SU-DHL-6 (cell line): Measurements from ENCODE around the gene TIMP3.

ENCODE experiments used
- H2AFZ ChIP-seq: fragments of 200-600 bp; sonication (generic); 2 replicates; pipeline ENCODE4 v1.6.1; 2014; ENCODE audit warnings: low read depth, mild to moderate bottlenecking, moderate library complexity, mixed read lengths, antibody characterized with exemption, low read length; ENCODE audit not compliant: severe bottlenecking
- H3F3A ChIP-seq: fragments of 200-600 bp; shearing (Covaris generic); 2 replicates; pipeline ENCODE4 v1.6.0; 2016; ENCODE audit warnings: antibody characterized with exemption, mild to moderate bottlenecking; ENCODE audit not compliant: insufficient read depth
- H3K27ac ChIP-seq: fragments of 200-600 bp; sonication (generic); 2 replicates; pipeline ENCODE4 v1.5.1; 2016; ENCODE audit warnings: low read depth, mild to moderate bottlenecking, low read length, moderate library complexity, mixed read lengths
- H3K27me3 ChIP-seq: fragments of 200-600 bp; sonication (generic), shearing (Covaris generic); 2 replicates; pipeline ENCODE4 v1.6.0; 2014; ENCODE audit warnings: mild to moderate bottlenecking, low read length
- H3K36me3 ChIP-seq: fragments of 200-600 bp; sonication (generic); 2 replicates; pipeline ENCODE4 v1.6.1; 2014; ENCODE audit warnings: mild to moderate bottlenecking, low read length, mixed read lengths
- H3K4me2 ChIP-seq: fragments of 300-600, 200-600 bp; shearing (Covaris generic), sonication (generic); 2 replicates; pipeline ENCODE4 v1.6.0; 2014; ENCODE audit warnings: low read length, low read depth, mild to moderate bottlenecking; ENCODE audit not compliant: poor library complexity, severe bottlenecking
- H3K4me3 ChIP-seq: fragments of 200-600 bp; sonication (generic); 2 replicates; pipeline ENCODE4 v1.5.1; 2014; ENCODE audit warnings: antibody characterized with exemption, low read length, mild to moderate bottlenecking, mixed read lengths; ENCODE audit not compliant: insufficient read depth, poor library complexity, severe bottlenecking
- H3K79me2 ChIP-seq: fragments of 200-600 bp; sonication (generic); 2 replicates; pipeline ENCODE4 v1.6.1; 2014; ENCODE audit warnings: mild to moderate bottlenecking, low read length, moderate library complexity; ENCODE audit not compliant: insufficient read depth
- H3K9ac ChIP-seq: fragments of 200-600 bp; sonication (generic); 2 replicates; pipeline ENCODE4 v1.7.0; 2014; ENCODE audit warnings: mild to moderate bottlenecking, low read length
- H3K9me2 ChIP-seq: fragments of 200-600 bp; sonication (generic); replicated peaks from 2 replicates; pipeline ENCODE4 v1.6.1; 2014; ENCODE audit warnings: low read length; ENCODE audit not compliant: insufficient read depth
- H3K9me3 ChIP-seq: fragments of 200-600 bp; sonication (generic); 2 replicates; pipeline ENCODE4 v1.6.1; 2014; ENCODE audit warnings: low read length, mixed read lengths; ENCODE audit not compliant: insufficient read depth
- H4K20me1 ChIP-seq: fragments of 200-600 bp; sonication (generic); 2 replicates; pipeline ENCODE4 v1.6.1; 2014; ENCODE audit warnings: low read depth, mild to moderate bottlenecking, antibody characterized with exemption, low read length, moderate library complexity, mixed read lengths
- EZH2phosphoT487 ChIP-seq: fragments of 200-600 bp; sonication (generic), shearing (Covaris generic); conservative IDR thresholded peaks from 2 replicates; pipeline ENCODE4 v1.6.1; 2018; ENCODE audit warnings: mild to moderate bottlenecking, antibody characterized with exemption, low read length, moderate library complexity, mixed read lengths
- TF ChIP-seq, protein P1 (sequence below): fragments of 200-600 bp; sonication (generic); IDR thresholded peaks from one replicate; pipeline ENCODE4 v1.5.1; 2017; ENCODE audit warnings: antibody characterized with exemption, mild to moderate bottlenecking, low read length, moderate library complexity; ENCODE audit not compliant: insufficient read depth, poor library complexity, severe bottlenecking

TIMP3 gene

DNA sequence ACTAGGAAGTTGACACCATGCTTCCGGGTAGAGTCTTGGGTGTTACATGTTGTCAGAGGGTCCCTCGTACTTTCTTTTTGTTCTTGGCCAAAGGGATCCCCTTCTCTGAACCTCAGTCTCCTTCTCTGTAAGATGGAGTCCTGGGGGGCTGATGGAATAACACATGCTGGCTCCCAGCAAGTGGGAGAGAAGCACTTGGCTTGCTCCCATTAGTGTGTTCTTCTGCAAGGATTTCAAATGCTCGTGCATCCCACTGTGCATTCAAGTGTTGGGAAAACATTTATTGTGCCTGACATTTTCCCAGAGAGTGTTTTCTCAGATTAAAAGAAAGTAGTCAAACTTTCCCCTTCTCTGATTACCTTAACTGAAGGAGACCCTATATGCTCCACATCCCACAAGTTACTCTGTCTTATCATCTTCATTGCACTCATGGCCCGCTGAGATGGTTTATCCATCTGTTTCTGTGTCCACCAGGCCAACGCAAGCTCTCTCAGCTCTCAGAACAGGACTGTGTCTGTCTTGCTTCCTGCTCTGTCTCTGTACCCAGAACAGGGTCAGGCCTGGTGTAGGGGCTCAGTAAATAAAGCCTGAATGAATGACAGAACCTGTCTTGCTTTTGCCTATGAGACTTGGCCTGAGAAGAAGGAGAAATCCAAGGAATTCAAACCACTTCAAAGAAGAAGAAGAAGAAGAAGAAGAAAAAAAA lies 16.0 kb upstream of the TIMP3 start:
- Histone ChIP-seq H4K20me1 (no peaks in the 10 kb centered on the region), H3K27ac (no peak overlapping the region), H3K9ac (no peak overlapping the region), H3K9me2 (no peaks in the 10 kb centered on the region), H3K36me3 (no peaks in the 10 kb centered on the region), H3K9me3 (no peaks in the 10 kb centered on the region), H2AFZ (no peak overlapping the region), H3K27me3 (no peaks in the 10 kb centered on the region), H3F3A (no peaks in the 10 kb centered on the region), H3K4me2 (no peak overlapping the region), H3K79me2 (no peaks in the 10 kb centered on the region), H3K4me3 (no peak overlapping the region)
- no peak for TF ChIP-seq EZH2phosphoT487
- TF ChIP-seq, protein P1, sequence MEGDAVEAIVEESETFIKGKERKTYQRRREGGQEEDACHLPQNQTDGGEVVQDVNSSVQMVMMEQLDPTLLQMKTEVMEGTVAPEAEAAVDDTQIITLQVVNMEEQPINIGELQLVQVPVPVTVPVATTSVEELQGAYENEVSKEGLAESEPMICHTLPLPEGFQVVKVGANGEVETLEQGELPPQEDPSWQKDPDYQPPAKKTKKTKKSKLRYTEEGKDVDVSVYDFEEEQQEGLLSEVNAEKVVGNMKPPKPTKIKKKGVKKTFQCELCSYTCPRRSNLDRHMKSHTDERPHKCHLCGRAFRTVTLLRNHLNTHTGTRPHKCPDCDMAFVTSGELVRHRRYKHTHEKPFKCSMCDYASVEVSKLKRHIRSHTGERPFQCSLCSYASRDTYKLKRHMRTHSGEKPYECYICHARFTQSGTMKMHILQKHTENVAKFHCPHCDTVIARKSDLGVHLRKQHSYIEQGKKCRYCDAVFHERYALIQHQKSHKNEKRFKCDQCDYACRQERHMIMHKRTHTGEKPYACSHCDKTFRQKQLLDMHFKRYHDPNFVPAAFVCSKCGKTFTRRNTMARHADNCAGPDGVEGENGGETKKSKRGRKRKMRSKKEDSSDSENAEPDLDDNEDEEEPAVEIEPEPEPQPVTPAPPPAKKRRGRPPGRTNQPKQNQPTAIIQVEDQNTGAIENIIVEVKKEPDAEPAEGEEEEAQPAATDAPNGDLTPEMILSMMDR = no peak

DNA sequence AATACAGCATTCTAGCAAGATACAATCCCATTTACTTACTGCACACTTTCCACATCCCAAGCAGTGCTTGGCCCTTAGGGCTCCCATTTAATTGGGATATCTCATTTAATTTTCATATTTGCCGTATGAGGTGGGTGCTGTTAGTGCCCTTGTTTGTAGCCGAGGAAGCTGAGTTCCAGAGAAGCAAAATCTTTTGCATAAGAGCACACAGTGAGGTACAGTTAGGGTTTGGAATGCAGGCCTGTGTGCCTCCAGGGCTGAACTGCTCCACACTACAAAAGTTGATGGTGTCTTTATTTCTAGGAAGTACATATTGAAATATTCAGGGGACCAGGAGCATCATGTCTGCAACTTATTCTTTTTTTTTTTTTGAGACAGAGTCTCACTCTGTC lies 15.5 kb upstream of the TIMP3 start:
- Histone ChIP-seq H3K9me3 (no peaks in the 10 kb centered on the region), H3K79me2 (no peaks in the 10 kb centered on the region), H4K20me1 (no peaks in the 10 kb centered on the region), H3K27me3 (no peaks in the 10 kb centered on the region), H3K9ac (no peak overlapping the region), H3K9me2 (no peaks in the 10 kb centered on the region), H3K4me3 (no peak overlapping the region), H3K36me3 (no peaks in the 10 kb centered on the region), H3K27ac (no peak overlapping the region), H3K4me2 (no peak overlapping the region), H3F3A (no peaks in the 10 kb centered on the region), H2AFZ (no peak overlapping the region)
- TF ChIP-seq, protein P1 = no peak
- no peak for TF ChIP-seq EZH2phosphoT487

DNA sequence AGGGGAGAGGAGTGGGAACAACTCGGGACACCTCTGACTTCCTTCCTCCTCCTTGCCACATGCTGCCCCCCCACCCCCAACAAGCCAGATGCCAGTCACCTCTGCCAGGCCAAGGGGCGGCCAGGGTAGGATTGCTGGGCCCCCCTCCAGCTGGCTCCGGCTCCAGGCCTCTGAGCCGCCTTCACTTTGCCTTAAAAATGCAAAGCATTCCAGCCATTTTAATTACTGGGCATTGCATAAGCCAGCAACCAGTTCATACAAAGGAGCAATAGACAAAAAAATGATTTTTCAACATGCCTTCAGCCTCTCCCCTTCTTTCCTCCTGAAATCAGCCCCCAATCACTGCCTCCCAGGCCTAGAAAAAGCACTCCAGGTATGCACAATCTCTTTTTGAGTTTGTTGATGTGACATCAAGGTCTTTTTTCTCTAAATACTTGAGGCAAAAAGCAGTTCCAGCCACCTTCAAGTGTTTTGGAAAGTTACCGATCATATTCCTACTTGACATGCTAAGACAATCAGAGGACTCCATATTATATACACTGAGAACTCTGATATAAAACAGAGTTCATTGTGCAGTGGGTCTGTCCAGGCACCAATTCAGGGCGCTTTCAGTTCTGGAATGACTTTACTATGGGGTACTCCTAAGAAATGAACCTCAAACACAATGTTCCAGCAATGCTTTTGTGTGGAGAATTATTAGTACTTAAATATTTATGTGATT lies 12.4 kb upstream of the TIMP3 start:
- H3K27me3 ChIP-seq = no peaks in the 10 kb centered on the region
- H3K4me2 ChIP-seq = no peak overlapping the region
- no peaks in the 10 kb centered on the region for H3K36me3 ChIP-seq
- H3K9me3 ChIP-seq = no peaks in the 10 kb centered on the region
- no peak overlapping the region for H2AFZ ChIP-seq
- no peak overlapping the region for H3K9ac ChIP-seq
- no peak overlapping the region for H3K27ac ChIP-seq
- TF ChIP-seq EZH2phosphoT487 = no peak
- TF ChIP-seq, protein P1 = no peak
- no peaks in the 10 kb centered on the region for H3K9me2 ChIP-seq
- no peaks in the 10 kb centered on the region for H4K20me1 ChIP-seq
- H3K79me2 ChIP-seq = no peaks in the 10 kb centered on the region
- H3F3A ChIP-seq = no peaks in the 10 kb centered on the region
- H3K4me3 ChIP-seq = no peak overlapping the region
